Fibroblast of peridontal ligament (primary cell): Measurements from ENCODE around the gene PLD6.
"Not testable (repeated sequence)": the region's sequence is repeated elsewhere in the genome, so short reads cannot be mapped to it uniquely, and the experiment has no call there.

Source experiments
- DNase-seq: peaks from one replicate; pipeline ENCODE4 v3.0.0-alpha.2; 2010; ENCODE audit errors: extremely low read depth

Gene PLD6

DNA sequence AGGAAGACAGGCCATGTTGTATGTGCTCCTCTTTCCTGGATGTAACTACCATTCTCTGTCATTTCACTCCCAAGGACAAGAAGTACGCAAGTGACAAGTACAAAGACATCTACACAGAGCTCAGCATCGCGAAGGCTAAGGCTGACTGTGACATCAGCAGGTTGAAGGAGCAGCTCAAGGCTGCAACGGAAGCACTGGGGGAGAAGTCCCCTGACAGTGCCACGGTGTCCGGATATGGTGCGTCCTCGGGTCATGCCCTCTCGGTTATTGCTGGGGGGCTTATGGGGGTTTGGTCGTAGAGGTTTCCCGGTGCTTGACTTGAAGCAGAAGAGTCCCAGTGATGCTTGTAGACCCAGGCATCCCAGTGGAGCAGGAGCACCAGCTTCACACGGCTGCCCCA is 29.0 kb downstream of the PLD6 start:
- no peak for DNase-seq

DNA sequence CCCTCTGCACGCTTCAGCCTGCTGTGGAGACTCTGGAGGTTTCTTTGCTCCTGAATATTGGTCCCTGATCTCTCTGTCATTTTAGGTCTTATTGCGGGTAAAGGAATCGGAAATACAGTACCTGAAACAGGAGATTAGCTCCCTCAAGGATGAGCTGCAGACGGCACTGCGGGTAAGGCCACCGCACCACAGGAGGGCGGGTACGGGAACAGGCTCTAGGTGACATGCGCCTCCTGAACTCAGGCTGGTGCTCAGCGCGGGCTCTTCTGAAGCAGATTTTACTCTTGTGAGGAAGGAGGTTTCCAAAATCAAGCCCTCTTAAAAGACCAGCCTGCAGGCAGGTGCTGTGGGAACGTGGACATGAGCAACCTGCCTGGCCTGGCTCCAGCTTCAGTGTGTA is 29.8 kb downstream of the PLD6 start:
- no peak for DNase-seq

GRCh38 chr17:17175917-17176316 is 30.2 kb downstream of the PLD6 start:
- no peak for DNase-seq

DNA sequence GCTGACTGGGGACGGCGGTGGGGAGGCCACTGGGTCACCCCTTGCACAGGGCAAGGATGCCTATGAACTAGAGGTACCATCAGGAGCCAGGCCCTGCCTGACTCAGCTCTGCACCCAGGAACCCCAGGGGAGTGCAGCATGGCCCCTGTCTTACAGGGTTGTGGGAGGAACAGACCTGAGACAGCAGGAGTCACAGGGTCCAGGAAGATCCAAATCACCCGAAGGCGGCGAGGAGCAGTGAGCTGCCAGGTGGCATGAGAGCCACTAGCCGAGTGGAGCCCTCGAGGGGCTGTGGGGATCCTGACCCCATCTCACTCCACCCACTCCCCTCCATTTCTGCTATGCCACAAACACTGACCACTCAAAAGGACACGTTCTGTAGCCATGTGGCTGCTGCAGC is 30.8 kb downstream of the PLD6 start:
- no peak for DNase-seq

DNA sequence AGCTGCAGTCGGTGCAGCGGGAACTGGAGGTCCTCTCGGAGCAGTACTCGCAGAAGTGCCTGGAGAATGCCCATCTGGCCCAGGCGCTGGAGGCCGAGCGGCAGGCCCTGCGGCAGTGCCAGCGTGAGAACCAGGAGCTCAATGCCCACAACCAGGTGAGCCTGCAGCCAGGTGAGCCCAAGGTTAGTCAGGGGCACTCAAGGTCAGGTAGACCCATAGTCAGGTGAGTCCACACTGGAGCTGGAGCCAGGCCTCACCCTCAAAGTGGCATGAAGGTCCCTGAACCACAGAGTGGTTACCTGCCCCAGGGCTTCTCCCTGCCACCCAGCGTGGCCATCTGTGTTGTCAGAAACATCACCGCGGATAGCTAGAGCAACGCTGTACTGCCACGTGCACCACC is 32.2 kb downstream of the PLD6 start:
- DNase-seq: no peak

DNA sequence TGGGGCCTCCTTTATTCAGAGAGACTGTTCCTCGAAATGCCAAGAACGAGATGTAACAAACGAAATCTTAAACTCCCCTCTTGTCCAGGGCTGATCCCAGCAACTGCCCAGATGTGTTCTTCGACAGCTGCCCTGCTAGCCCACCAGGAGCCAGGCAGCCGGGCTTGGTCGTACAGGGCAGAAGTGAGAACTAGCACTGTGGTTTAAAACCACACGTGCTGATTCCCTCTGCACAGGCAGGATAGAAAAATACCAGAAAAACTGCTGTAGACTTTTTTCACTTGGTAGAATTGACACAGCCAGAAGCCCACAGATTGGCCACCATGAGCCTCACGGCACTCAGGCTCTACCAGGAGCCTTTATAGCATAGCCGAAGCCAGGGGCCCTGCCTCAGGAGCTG is 33.1 kb downstream of the PLD6 start:
- no peak for DNase-seq

GRCh38 chr17:17172001-17172939 is 33.9 kb downstream of the PLD6 start:
- no peak for DNase-seq

GRCh38 chr17:17171186-17171585 is 34.9 kb downstream of the PLD6 start:
- DNase-seq: no peak

GRCh38 chr17:17170346-17170985 is 35.7 kb downstream of the PLD6 start:
- peak; percentile 65 for DNase-seq

DNA sequence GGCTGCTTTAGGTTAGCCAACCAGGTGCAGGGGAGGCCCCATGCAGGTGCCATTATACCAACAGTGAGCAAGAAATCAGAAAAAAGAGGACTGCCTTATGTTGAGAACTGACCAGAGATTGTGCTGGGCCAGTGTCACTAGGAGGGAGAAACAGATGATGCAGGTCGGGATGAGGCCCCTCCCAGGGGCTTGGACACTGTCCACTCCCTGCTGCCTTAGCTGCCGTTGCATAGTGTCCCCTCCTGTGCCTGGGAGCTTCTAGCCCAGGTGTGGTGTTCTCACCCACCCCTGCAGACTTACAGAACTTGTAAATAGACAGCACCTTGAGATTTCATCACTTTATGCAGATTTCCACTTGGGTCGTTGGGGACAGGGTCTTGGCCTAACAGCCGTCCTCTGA is 36.7 kb downstream of the PLD6 start:
- no peak for DNase-seq

DNA sequence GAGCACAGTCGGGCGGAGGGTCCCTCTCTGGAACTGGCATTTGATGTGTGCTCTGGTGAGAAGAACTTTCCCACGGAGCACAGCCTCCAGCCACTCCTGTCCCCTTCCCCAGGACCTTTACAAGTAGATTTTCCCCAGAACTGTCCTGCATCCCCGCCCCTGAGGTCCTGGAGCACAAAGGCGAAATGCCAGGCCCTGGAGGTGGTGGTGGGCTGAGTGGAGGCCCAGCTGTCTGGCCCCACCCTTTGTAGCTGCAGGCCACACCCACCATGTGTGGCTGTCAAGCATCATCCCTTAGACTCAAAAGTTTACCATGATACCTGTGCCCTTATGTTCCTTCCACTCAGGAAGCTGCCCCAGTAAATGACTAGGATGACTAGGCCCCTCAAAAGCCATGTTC is 37.7 kb downstream of the PLD6 start:
- DNase-seq: no peak

DNA sequence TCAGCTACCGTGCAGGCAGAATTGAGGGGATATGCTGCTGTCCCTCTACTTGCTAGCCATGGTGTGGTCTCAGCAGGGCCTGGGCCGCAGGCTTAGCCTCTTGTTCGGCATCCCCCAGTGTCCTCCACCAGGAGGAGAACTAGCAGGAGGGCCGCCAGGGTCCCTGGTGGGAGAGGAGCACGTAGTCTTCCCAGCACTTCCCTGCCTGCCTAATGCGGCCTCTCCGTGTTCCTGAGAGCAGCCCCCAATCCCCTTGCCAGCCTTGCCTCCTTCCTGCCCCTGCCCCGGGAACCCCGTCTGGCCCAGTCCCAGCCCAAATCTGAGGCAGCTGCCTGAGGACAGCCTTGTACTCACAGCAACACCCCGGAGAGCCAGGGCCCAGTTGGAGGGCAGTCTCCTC is 38.1 kb downstream of the PLD6 start:
- no peak for DNase-seq

- no peak for DNase-seq
Observed at GRCh38 chr17:17167356-17167755, 38.8 kb downstream of the PLD6 start.

DNA sequence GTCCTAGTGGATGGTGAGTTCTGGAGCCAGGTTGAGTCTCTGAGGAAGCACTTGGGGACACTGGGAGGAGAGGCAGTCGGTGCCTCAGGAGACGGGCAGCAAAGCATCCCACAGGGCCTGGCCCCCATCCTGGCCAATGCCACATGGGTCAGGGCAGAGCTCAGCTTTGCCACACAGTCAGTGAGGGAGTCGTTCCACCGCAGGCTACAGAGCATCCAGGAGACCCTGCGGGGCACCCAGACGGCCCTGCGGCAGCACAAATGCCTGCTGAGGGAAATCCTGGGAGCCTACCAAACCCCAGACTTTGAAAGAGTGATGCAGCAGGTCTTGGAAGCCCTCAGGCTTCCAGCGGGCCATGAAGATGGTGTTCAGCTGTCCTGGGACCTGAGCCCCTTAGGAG is 39.7 kb downstream of the PLD6 start:
- DNase-seq: no peak

DNA sequence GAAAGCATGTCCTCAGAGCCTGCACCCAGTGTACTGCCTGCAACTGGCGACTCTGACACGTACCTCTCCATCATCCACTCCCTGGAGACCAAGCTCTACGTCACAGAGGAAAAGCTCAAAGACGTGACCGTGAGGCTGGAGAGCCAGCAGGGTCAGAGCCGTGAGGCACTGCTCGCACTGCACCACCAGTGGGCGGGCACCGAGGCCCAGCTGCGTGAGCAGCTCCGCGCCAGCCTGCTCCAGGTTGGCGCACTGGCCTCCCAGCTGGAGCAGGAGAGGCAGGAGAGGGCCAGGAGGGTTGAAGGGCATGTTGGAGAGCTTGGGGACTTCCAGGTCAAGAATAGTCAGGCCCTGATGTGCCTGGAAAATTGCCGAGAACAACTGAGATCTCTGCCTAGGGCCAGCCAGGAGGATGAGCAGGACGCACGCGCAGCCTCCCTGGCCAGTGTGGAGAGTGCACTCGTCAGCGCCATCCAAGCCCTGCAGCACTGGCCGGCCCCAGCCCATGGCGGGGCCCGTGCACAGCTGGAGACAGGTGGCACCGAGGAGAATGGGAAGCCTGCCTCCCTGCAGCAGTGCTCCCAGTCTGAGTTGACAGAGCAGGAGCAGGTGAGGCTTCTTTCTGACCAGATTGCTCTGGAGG is 40.3 kb downstream of the PLD6 start:
- DNase-seq: no peak

DNA sequence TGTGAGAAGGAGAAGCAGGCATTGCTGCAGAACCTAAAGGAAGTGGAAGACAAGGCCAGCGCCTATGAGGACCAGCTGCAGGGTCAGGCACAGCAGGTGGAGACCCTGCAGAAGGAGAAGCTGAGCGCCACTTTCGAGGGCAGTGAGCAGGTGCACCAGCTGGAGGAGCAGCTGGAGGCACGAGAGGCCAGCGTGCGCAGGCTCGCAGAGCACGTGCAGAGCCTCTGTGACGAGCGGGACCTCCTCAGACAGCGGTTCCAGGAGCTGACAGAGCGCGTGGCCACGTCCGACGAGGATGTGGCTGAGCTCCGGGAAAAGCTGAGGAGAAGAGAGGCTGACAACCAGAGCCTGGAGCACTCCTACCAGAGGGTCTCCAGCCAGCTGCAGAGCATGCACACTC is 41.5 kb downstream of the PLD6 start:
- no peak for DNase-seq

DNA sequence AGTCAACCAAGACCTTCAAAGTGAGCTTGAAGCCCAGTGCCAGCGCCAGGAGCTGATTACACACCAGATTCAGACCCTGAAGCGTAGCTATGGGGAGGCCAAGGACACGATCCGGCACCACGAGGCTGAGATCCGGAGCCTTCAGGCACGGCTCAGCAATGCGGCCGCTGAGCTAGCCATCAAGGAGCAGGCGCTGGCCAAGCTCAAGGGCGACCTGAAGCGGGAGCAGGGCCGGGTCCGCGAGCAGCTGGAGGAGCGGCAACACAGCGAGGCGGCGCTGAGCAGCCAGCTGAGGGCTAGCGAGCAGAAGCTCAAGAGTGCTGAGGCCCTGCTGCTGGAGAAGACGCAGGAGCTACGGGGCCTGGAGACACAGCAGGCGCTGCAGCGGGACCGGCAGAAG is 42.0 kb downstream of the PLD6 start:
- no peak for DNase-seq

- no peak for DNase-seq
Observed at GRCh38 chr17:17161759-17162158, 44.4 kb downstream of the PLD6 start.

DNA sequence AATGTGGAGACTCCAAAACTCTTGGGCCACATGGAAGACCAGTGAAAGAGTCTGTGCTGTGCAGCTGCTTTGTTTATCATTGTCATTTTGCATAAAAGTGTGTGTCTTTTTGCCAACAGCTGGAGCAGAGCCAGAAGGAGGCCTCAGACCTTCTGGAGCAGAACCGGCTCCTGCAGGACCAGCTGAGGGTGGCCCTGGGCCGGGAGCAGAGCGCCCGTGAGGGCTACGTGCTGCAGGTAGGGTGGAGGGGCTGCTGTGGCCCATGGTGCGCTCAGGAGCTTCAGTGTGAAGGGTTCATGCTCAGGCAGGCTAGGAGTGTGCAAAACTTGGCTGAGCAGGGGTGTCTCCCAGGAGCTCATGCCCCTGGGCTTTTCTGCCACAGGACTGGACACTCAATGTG is 45.0 kb downstream of the PLD6 start:
- DNase-seq: no peak

- no peak for DNase-seq
Observed at GRCh38 chr17:17159571-17159970, 46.6 kb downstream of the PLD6 start.

- not testable (repeated sequence) for DNase-seq
Observed at GRCh38 chr17:17158506-17158905, 47.6 kb downstream of the PLD6 start.

DNA sequence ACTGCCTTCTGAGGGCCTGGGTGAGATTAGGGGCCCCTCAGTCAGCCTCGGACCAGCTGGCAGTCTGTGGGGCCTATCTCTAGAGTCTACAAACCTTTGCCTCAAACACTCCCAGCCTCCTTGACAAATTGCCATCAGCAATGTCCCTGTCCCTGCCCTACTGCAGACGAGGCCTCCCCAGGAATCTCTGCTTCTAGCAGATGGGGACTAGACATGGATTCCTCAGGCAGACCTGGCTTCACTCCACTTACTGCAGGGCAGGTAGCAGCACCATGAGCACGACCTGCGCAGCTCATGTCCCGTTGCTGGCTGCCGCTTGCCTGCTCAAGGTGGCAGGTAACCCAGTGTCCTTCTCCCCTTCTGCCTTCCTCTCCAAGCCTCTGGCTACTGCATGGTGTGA is 49.1 kb downstream of the PLD6 start:
- no peak for DNase-seq

DNA sequence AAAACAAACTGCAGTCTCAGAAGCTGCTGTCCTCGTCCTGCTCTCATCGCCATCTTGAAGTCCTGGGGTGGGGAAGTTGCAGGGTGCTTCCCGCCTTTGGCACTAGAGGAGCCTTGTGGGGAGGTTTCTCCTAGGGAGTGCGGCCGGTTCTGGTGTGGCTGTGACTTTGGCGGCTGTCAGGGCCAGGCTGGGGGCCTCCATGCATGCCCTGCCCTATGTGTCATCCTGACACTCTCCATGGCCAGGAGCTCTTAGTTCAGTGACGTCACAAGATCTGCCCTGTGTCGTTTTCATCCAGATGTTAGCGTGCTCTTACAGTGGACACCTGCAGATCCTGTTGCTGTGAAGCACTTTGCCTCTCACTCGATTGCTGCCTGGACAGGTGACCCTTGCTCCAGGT is 49.6 kb downstream of the PLD6 start:
- DNase-seq: peak; percentile 21
